K562 (cell line): Measurements from ENCODE around the gene LRIT1. TPM values are rescaled to one million over a fixed set of nuclear protein-coding genes. Genes with fewer than 3 reads are reported as not detected.

ENCODE experiments used
- ATAC-seq: fragments of 200-7000 bp; cut with Tn5 transposase; 3 replicates; pipeline ENCODE4 v1.9.1; 2020; ENCODE audit warnings: moderate library complexity
- BruUV-seq: library from RNA; stranded (reverse); fragments of 400-500 nt; replicated peaks from 2 replicates; lab custom pipeline; 2021; lab: Mats Ljungman, UMichigan
- CTCF ChIA-PET: fragments of 300-600 bp; formaldehyde crosslinking; extraction: SDS; loops from one replicate; lab custom pipeline; 2021; ENCODE audit warnings: low intra/inter-chr PET ratio; lab: Yijun Ruan, JAX
- POLR2A ChIA-PET: fragments of 300-600, 350-650 bp; sonication (Branson Sonifier 250); formaldehyde crosslinking; extraction: SDS; loops from one replicate; lab custom pipeline; 2021; ENCODE audit warnings: antibody characterized with exemption, inconsistent platforms; lab: Yijun Ruan, JAX
- DNase-seq, 4 experiments: peaks; one replicate each; pipeline versions ENCODE4 v3.0.0 to v3.0.0-alpha.2; 2011 to 2018; ENCODE audit warnings: low spot score in 3 of 4, mixed read lengths in 3 of 4; ENCODE audit errors: extremely low read depth in 1 of 4
- FAIRE-seq: peaks from 2 replicates; lab custom pipeline; 2011; peaks lifted over from hg19 to GRCh38; lab: Jason Lieb, UNC
- H2AFZ ChIP-seq: 2 replicates; pipeline ENCODE4 v1.6.0; 2011; ENCODE audit warnings: low read depth, low read length, control low read depth, inconsistent platforms
- H3K27ac ChIP-seq: fragments of 200-600 bp; 3 replicates; pipeline ENCODE4 v1.8.0; 2011; ENCODE audit warnings: low read depth, mild to moderate bottlenecking, control low read depth, inconsistent platforms, low read length, moderate library complexity, mixed read lengths; ENCODE audit errors: extremely low read depth
- H3K27me3 ChIP-seq, 2 experiments: fragments of 300-600 bp in 1 of 2; 2 replicates in 1 of 2; 3 replicates in 1 of 2; pipeline versions ENCODE4 v1.6.0 to v1.8.0; 2011; ENCODE audit warnings: inconsistent platforms in 2 of 2, low read length in 2 of 2, mild to moderate bottlenecking in 1 of 2, mixed read lengths in 1 of 2, moderate library complexity in 1 of 2; ENCODE audit not compliant: control insufficient read depth in 2 of 2, insufficient read depth in 2 of 2
- H3K36me3 ChIP-seq: fragments of 300-600 bp; 3 replicates; pipeline ENCODE4 v1.8.0; 2011; ENCODE audit warnings: mild to moderate bottlenecking, low read length, inconsistent platforms; ENCODE audit not compliant: control insufficient read depth, insufficient read depth
- H3K4me1 ChIP-seq, 2 experiments: fragments of 200-600 bp in 1 of 2; replicated peaks in 1 of 2; 2 replicates in 1 of 2; 3 replicates in 1 of 2; pipeline versions ENCODE4 v1.5.1 to v1.8.0; 2011; ENCODE audit warnings: inconsistent platforms in 2 of 2, low read length in 2 of 2, mild to moderate bottlenecking in 1 of 2, mixed read lengths in 1 of 2, moderate library complexity in 1 of 2; ENCODE audit not compliant: control insufficient read depth in 2 of 2, insufficient read depth in 2 of 2
- H3K4me2 ChIP-seq: 2 replicates; pipeline ENCODE4 v1.6.1; 2011; ENCODE audit warnings: low read length, control low read depth, inconsistent platforms, mixed read lengths; ENCODE audit not compliant: insufficient read depth
- H3K4me3 ChIP-seq: fragments of 200-600 bp; sonication (generic), shearing (Covaris generic); 2 replicates; pipeline ENCODE4 v1.5.1; 2016; ENCODE audit warnings: control low read depth, inconsistent platforms
- H3K79me2 ChIP-seq: fragments of 200-600 bp; 3 replicates; pipeline ENCODE4 v1.8.0; 2011; ENCODE audit warnings: low read length, inconsistent platforms; ENCODE audit not compliant: control insufficient read depth, insufficient read depth
- H3K9ac ChIP-seq, 2 experiments: 2 replicates each; pipeline versions ENCODE4 v1.6.0 to v1.6.1; 2011; ENCODE audit warnings: low read depth in 2 of 2, low read length in 2 of 2, control low read depth in 1 of 2, inconsistent platforms in 1 of 2, mild to moderate bottlenecking in 1 of 2, mixed read lengths in 1 of 2; ENCODE audit not compliant: insufficient read depth in 1 of 2
- H3K9me1 ChIP-seq: one replicate; pipeline ENCODE4 v1.6.0; 2011; ENCODE audit warnings: inconsistent platforms, mild to moderate bottlenecking, low read length, moderate library complexity; ENCODE audit not compliant: control insufficient read depth, insufficient read depth
- H3K9me3 ChIP-seq: replicated peaks from 2 replicates; pipeline ENCODE4 v1.5.1; 2011; ENCODE audit warnings: low read depth, low read length, inconsistent platforms; ENCODE audit not compliant: control insufficient read depth, insufficient read depth
- H4K20me1 ChIP-seq: replicated peaks from 2 replicates; pipeline ENCODE4 v1.6.1; 2011; ENCODE audit warnings: low read length, inconsistent platforms, mixed read lengths; ENCODE audit not compliant: control insufficient read depth, insufficient read depth
- CBFA2T2 ChIP-seq: fragments of 450-650 bp; conservative IDR thresholded peaks from 2 replicates; pipeline ENCODE4 v1.6.1; 2017; ENCODE audit warnings: mild to moderate bottlenecking
- CC2D1A ChIP-seq: fragments of 450-650 bp; IDR thresholded peaks from 2 replicates; pipeline ENCODE4 v1.6.1; 2017; ENCODE audit warnings: mild to moderate bottlenecking
- CTCFL ChIP-seq: IDR thresholded peaks from 2 replicates; pipeline ENCODE4 v1.6.1; 2011; ENCODE audit warnings: borderline replicate concordance, low read depth, mild to moderate bottlenecking, moderate library complexity, low read length; ENCODE audit not compliant: insufficient read depth, poor library complexity, severe bottlenecking
- E2F5 ChIP-seq: sonication (generic); formaldehyde crosslinking; IDR thresholded peaks from 2 replicates; pipeline ENCODE4 v1.8.0; 2022; ENCODE audit warnings: mild to moderate bottlenecking, missing genetic modification reagents
- ETS1 ChIP-seq: conservative IDR thresholded peaks from 2 replicates; pipeline ENCODE4 v1.6.1; 2011; ENCODE audit warnings: low read depth, mild to moderate bottlenecking, low read length; ENCODE audit not compliant: control insufficient read depth
- FOXK2 ChIP-seq, 2 experiments: fragments of 450-650 bp; IDR thresholded peaks in 1 of 2; conservative IDR thresholded peaks in 1 of 2; 2 replicates each; pipeline ENCODE4 v1.6.1; 2016; ENCODE audit warnings: low read depth in 2 of 2, mild to moderate bottlenecking in 1 of 2
- JUND ChIP-seq, 2 experiments: IDR thresholded peaks; 2 replicates in 1 of 2; 3 replicates in 1 of 2; pipeline ENCODE4 v1.6.1; 2011; ENCODE audit warnings: borderline replicate concordance in 2 of 2, low read depth in 2 of 2, low read length in 2 of 2, improper control_type of control experiment in 1 of 2, missing biosample characterization in 1 of 2, missing genetic modification characterization in 1 of 2, missing genetic modification reagents in 1 of 2
- PHB ChIP-seq: fragments of 250-450 bp; sonication (Bioruptor Pico); IDR thresholded peaks from 2 replicates; pipeline ENCODE4 v1.5.0; 2021
- SMC3 ChIP-seq: conservative IDR thresholded peaks from 2 replicates; pipeline ENCODE4 v1.6.1; 2011; ENCODE audit warnings: low read depth, low read length, improper control_type of control experiment; ENCODE audit not compliant: insufficient read depth
- ZBTB49 ChIP-seq: sonication (generic); formaldehyde crosslinking; IDR thresholded peaks from 2 replicates; pipeline ENCODE4 v1.8.0; 2022; ENCODE audit warnings: missing genetic modification reagents, mild to moderate bottlenecking, borderline replicate concordance
- ZNF311 ChIP-seq: fragments of 250-450 bp; sonication (Bioruptor Pico); IDR thresholded peaks from 2 replicates; pipeline ENCODE4 v1.4.0; 2020; ENCODE audit warnings: mild to moderate bottlenecking, moderate library complexity
- ZNF717 ChIP-seq: fragments of 250-450 bp; sonication (Bioruptor Pico); IDR thresholded peaks from 2 replicates; pipeline ENCODE4 v1.5.0; 2021
- WGBS: fragments of 100-300 bp; shearing (Covaris generic); methylation state at CpG from one replicate; pipeline ENCODE4 v1.1.6; 2016; ENCODE audit warnings: low coverage, mixed read lengths; ENCODE audit not compliant: insufficient coverage; ENCODE audit errors: missing lambda C conversion rate; 5-methylcytosine and 5-hydroxymethylcytosine counted together
- in situ Hi-C: fragments of 300-500 bp; cut with MboI; formaldehyde crosslinking; loops from 4 replicates; pipeline ENCODE4 v1.15.0; 2018; ENCODE audit warnings: inconsistent platforms, mixed read lengths
- intact Hi-C: fragments of 100-400 bp; cut with micrococcal nuclease; formaldehyde crosslinking; loops from 2 replicates; pipeline ENCODE4 v1.14.2; 2022
- polyA plus RNA-seq, 8 experiments: library from polyadenylated mRNA; depleted of rRNA in 4 of 8; stranded (reverse) in 5 of 8; unstranded in 3 of 8; fragments of >200 nt; fragmentation: Nextera tagmentation in 2 of 8; fragmentation: Illumina TruSeq in 1 of 8; extraction: Ambion mirVana in 2 of 8; extraction: Trizol in 1 of 8; gene quantifications; 2 replicates each; pipeline versions ENCODE4 v1.2.1 to v1.2.3, GENCODE V29; 2011 to 2014; ENCODE audit warnings: inconsistent platforms in 1 of 8, missing spikeins in 1 of 8
- total RNA-seq, 7 experiments: library from RNA; depleted of rRNA in 6 of 7; stranded (reverse); fragments of >200 nt in 6 of 7; fragmentation: Illumina TruSeq in 2 of 7; extraction: Trizol in 2 of 7; gene quantifications; 2 replicates each; pipeline versions ENCODE4 v1.2.1 to v1.2.3, GENCODE V29; 2011 to 2021; ENCODE audit warnings: low replicate concordance in 1 of 7

LRIT1 gene
- total and polyA plus RNA-seq, 9 of the 15 experiments (the other 6 are each of a cell fraction or from before 2014, with no cell fraction given) = not detected

- TF ChIP-seq E2F5 = no peak
- TF ChIP-seq PHB = no peak
- no peak for TF ChIP-seq ZNF311 (CRISPR knock-in tag)
- TF ChIP-seq, all 486 proteins: peak for 0
These were observed 24.5 kb downstream of the LRIT1 start (continued) for GRCh38 chr10:84216834-84217233.

GRCh38 chr10:84214612-84215235 is 26.6 kb downstream of the LRIT1 start:
- H3K27ac ChIP-seq = no peak overlapping the region
- H4K20me1 ChIP-seq = peaks cover 6% of the 10 kb centered on the region; the same call in 1 of the 2 replicates
- FAIRE-seq (peak; percentile 94), ATAC-seq (peak; percentile 96), DNase-seq (peak; percentile 60 to 82 (median 72))
- peaks cover 0 to 6% of the 10 kb centered on the region in 2 experiments; a peak in 2 of 5 replicates for H3K4me1 ChIP-seq
- peaks cover 2 to 34% of the 10 kb centered on the region in 2 experiments; a peak in 4 of 5 replicates for H3K27me3 ChIP-seq
- WGBS = 2% methylated on average over 12 of the region's 12 CpGs
- BruUV-seq = no TSS peak
- H3K4me3 ChIP-seq = no peak overlapping the region
- H3K79me2 ChIP-seq = no peaks in the 10 kb centered on the region
- H3K9ac ChIP-seq = no peak overlapping the region
- no peak overlapping the region; the same call in 1 of the 2 replicates for H3K4me2 ChIP-seq
- in situ Hi-C loops = no loop called here
- CTCF ChIA-PET = interaction anchor here (0.6 to 0.7 kb wide), 2 partner anchors 67 to 89 kb away, joined by 3 to 5 read pairs; no protein-coding TSS in a partner anchor
- H3K9me3 ChIP-seq = no peaks in the 10 kb centered on the region
- intact Hi-C loops = loop anchor here (1.0 kb wide), 2 partner anchors 88 to 323 kb away; no protein-coding TSS in a partner anchor
- POLR2A ChIA-PET = interaction anchor here (0.6 to 1.4 kb wide), 4 partner anchors 64 to 239 kb away, joined by 3 to 4 read pairs (median 3); no protein-coding TSS in a partner anchor
- no peaks in the 10 kb centered on the region for H3K36me3 ChIP-seq
- H3K9me1 ChIP-seq = no peaks in the 10 kb centered on the region
- no peak overlapping the region for H2AFZ ChIP-seq
- TF ChIP-seq ZNF717 (no peak), FOXK2 (conservative IDR thresholded peaks at IDR 0.05 in 1 of 2, IDR thresholded peaks at IDR 0.05 in 1 of 2; ENCODE audit: low read depth in 2 of 2) (peak in 1 of 2 experiments; percentile 71; a peak in 1 of 4 replicates), CTCFL (peak; percentile 67), ETS1 (no peak), ZBTB49 (CRISPR knock-in tag) (no peak), CC2D1A (no peak), SMC3 (peak; percentile 48; the same call in 1 of the 2 replicates), CBFA2T2 (no peak), JUND (IDR thresholded peaks at IDR 0.05; ENCODE audit: borderline replicate concordance, low read depth, low read length) (peak; percentile 51; the same call in 1 of the 2 replicates), JUND (tag; IDR thresholded peaks at IDR 0.05; ENCODE audit: borderline replicate concordance, low read depth, low read length) (no peak)
